Sciatic nerve (tissue), 2 donors: ENCODE results near the gene OR51V1. TPM values are rescaled to one million over a fixed set of nuclear protein-coding genes. Genes with fewer than 3 reads are reported as not detected.
A peak's percentile ranks its signal among the peaks of the same experiment; 100 is the strongest.

Experiments used
- ATAC-seq: fragments of 200-7000 bp; cut with Tn5 transposase; one replicate; pipeline ENCODE4 v1.9.1; 2020; ENCODE audit warnings: mild to moderate bottlenecking, moderate library complexity
- DNase-seq: peaks from one replicate; pipeline ENCODE4 v3.0.0-alpha.2; 2020; ENCODE audit warnings: low spot score
- intact Hi-C: fragments of 100-400 bp; cut with DNase I; formaldehyde crosslinking; loops from one replicate; pipeline ENCODE4 v1.14.2; 2022
- total RNA-seq: library from RNA; stranded (reverse); fragmentation: NEBNext Ultra II Directional; extraction: Animal tissue kit (Norgen Biotek cat#: 25700); gene quantifications from one replicate; pipeline ENCODE4 v1.2.1, GENCODE V29; 2021
- donor health status: DM: no; HTN: no; CAD: no.
- donor health status: DM: no; HTN: no; CAD: no.

Gene OR51V1
- total RNA-seq, 1 donor from 2014 or later = not detected

DNA sequence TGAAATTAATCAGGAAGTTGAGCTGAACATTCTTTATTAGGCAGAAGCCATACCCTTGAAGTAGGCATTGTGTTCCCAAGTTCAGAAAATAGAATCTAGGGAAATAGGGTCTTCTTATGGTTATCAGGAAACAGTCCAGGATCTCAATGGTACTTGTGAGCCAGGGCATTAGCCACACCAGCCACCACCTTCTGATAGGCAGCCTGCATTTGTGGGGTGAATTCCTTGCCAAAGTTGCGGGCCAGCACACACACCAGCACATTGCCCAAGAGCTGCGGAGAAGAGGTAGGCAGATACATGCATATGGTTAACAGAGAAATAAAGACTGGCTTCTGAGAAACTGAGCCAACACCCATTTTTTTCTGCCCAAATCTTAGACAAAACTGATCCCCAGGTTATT is 32.3 kb upstream of the OR51V1 start:
- ATAC-seq (no peak), DNase-seq (no peak)
- intact Hi-C loops = no loop called here

DNA sequence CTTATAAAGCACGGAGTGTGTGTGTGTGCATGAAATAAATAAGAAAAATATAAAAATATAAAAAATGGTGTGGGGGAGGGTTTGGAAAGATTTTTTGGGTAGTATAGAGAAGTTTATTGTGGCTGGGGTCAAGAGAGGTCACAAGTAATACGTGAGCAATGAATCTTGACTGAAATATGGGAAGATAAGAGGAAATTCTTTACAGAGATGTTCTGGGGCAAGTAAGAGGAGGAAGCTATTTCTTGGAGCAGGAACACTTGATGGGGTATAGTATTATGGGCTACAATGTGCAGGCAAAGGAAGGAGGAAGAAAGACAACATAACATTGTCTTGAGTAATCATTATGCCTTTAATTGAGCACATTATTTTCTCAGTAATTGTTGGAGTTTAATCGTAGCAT is 31.7 kb upstream of the OR51V1 start:
- DNase-seq (no peak), ATAC-seq (no peak)
- intact Hi-C loops = no loop called here

DNA sequence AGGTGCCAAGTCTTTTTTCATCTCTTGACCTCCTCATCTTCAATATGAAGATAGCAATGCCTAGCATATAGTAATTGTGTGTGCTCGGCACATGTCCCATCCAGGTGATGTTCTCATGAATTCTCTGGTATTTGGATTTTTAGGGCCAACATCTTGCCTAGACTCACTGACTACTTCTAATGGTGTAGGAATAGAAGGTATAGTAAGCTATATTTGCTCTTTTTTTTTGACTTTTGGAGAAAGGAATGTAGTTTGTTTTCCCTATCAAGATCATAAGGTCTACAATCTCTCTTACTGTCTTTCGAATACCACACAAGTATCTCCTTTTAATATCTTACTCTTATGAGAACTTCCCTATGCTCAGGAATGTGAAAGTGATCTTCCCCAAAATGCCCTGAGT is 30.6 kb upstream of the OR51V1 start:
- intact Hi-C loops = no loop called here
- ATAC-seq (no peak), DNase-seq (no peak)

DNA sequence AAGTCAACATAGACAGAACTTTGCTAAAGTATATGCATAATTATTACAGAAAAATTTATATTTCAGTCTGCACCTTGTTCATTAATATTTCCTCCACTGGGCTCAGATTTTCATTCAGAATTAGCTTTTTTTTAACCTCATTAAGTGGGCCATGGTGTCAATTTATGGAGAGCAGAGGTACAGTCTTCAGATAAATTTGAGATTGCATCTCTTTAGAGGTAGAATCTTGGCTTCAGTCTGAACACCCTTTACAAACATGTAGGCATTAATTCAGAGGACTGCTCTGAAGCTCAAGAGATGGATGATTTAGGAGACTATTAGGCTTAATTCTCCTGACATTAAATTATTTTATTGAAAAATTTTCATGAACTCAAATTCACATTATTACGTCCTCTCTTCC is 29.8 kb upstream of the OR51V1 start:
- no peak for DNase-seq
- intact Hi-C loops = no loop called here
- ATAC-seq = no peak

DNA sequence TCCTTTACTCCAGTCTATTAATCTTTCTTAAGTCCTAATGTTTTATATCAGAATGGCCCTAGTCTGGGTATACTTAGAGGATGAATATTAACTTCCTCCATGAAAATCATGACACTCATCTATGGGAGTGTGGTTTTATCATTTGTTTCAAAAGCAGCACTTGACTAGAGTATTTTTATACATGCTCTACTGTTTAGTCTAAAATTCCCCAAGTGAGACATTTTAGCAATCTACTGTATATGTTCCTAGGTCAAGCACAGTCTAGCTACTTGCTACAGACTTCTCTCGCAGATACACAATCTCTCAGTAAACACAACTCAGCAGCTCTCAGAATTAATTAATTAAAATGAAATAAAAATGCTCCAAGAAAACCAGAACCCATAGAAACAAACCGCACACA is 29.3 kb upstream of the OR51V1 start:
- no peak for ATAC-seq
- intact Hi-C loops = no loop called here
- no peak for DNase-seq

DNA sequence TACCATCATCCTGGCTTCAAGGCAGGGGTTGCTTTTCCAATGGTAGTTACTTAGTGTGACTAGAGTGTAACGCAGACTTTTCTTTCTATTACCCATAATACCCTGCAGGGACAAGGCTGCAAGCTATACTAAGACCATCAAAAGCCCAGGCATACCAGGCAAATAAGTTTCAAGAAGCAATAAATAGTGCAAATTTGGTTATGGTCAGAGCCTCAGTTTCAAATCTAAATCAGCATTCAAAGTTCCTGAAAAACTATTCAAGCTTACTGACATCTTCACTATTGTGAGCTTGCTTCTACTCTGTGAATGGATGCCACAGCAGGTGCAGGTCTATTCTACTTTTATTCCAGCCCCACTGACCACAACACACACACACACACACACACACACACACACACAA is 28.9 kb upstream of the OR51V1 start:
- ATAC-seq (no peak), DNase-seq (no peak)
- intact Hi-C loops = no loop called here

DNA sequence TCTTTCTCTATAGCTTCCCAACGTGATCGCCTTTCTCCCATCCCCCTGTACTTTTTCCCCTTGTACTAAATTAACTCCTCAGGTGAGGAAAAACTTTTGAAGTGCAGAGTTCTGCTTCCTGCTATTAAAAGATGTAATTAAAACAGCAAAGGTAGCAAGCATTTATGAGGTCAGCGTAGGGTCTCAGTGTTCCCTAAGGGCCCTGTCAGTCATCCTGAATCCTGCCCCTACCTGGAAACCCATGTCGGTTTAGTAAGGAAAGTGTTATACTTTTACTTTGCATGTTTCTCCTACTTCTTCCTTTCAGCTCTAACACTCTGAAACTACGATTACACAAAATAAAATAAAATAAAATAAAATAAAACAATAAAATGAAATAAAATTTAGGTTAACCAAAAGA is 27.6 kb upstream of the OR51V1 start:
- DNase-seq (no peak), ATAC-seq (no peak)
- intact Hi-C loops = no loop called here

DNA sequence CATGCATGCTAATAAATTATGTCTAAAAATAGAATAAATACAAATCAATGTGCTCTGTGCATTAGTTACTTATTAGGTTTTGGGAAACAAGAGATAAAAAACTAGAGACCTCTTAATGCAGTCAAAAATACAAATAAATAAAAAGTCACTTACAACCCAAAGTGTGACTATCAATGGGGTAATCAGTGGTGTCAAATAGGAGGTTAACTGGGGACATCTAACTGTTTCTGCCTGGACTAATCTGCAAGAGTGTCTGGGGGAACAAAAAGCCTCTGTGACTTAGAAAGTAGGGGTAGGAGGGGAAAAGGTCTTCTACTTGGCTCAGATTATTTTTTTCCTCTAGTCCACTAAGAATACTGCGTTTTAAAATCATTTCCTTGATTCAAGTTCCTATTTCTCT is 27.2 kb upstream of the OR51V1 start:
- intact Hi-C loops = no loop called here
- DNase-seq (no peak), ATAC-seq (no peak)

DNA sequence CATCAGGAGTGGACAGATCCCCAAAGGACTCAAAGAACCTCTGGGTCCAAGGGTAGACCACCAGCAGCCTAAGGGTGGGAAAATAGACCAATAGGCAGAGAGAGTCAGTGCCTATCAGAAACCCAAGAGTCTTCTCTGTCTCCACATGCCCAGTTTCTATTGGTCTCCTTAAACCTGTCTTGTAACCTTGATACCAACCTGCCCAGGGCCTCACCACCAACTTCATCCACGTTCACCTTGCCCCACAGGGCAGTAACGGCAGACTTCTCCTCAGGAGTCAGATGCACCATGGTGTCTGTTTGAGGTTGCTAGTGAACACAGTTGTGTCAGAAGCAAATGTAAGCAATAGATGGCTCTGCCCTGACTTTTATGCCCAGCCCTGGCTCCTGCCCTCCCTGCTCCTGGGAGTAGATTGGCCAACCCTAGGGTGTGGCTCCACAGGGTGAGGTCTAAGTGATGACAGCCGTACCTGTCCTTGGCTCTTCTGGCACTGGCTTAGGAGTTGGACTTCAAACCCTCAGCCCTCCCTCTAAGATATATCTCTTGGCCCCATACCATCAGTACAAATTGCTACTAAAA is 26.3 kb upstream of the OR51V1 start, which contains the start of gene HBB:
HBB (minus strand) TSS at position 340 of the 579 bp plus-strand sequence; CDS start at position 290, 50 bp downstream.
- intact Hi-C loops = no loop called here
- no peak for DNase-seq
- ATAC-seq = no peak

DNA sequence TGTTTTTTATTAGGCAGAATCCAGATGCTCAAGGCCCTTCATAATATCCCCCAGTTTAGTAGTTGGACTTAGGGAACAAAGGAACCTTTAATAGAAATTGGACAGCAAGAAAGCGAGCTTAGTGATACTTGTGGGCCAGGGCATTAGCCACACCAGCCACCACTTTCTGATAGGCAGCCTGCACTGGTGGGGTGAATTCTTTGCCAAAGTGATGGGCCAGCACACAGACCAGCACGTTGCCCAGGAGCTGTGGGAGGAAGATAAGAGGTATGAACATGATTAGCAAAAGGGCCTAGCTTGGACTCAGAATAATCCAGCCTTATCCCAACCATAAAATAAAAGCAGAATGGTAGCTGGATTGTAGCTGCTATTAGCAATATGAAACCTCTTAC is 25.0 kb upstream of the OR51V1 start:
- no peak for DNase-seq
- intact Hi-C loops = no loop called here
- peak; percentile 45 for ATAC-seq

DNA sequence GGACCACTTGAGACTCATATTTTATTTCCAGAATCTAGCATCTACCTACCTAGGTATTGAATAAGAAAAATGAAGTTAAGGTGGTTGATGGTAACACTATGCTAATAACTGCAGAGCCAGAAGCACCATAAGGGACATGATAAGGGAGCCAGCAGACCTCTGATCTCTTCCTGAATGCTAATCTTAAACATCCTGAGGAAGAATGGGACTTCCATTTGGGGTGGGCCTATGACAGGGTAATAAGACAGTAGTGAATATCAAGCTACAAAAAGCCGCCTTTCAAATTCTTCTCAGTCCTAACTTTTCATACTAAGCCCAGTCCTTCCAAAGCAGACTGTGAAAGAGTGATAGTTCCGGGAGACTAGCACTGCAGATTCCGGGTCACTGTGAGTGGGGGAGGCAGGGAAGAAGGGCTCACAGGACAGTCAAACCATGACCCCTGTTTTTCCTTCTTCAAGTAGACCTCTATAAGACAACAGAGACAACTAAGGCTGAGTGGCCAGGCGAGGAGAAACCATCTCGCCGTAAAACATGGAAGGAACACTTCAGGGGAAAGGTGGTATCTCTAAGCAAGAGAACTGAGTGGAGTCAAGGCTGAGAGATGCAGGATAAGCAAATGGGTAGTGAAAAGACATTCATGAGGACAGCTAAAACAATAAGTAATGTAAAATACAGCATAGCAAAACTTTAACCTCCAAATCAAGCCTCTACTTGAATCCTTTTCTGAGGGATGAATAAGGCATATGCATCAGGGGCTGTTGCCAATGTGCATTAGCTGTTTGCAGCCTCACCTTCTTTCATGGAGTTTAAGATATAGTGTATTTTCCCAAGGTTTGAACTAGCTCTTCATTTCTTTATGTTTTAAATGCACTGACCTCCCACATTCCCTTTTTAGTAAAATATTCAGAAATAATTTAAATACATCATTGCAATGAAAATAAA is 24.3 kb upstream of the OR51V1 start:
- ATAC-seq (no peak), DNase-seq (no peak)
- intact Hi-C loops = no loop called here

DNA sequence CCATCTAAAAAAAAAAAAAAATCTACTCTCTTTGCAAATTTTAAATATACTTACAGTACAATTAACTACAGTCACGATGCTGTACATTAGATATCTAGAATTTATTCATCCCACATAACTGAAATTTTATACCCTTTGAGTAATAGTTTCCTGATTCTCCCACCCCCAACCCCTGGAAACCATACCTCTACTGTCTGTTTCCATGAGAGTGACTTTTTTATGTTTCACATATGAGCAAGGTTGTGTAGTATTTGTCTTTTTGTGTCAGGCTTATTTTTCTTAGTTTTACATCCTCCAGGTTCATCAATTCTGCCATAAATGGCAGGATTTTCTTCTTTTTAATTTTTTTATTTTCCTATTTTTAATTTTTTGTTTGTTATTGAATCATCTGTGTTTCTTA is 23.2 kb upstream of the OR51V1 start:
- intact Hi-C loops = no loop called here
- ATAC-seq (no peak), DNase-seq (no peak)

DNA sequence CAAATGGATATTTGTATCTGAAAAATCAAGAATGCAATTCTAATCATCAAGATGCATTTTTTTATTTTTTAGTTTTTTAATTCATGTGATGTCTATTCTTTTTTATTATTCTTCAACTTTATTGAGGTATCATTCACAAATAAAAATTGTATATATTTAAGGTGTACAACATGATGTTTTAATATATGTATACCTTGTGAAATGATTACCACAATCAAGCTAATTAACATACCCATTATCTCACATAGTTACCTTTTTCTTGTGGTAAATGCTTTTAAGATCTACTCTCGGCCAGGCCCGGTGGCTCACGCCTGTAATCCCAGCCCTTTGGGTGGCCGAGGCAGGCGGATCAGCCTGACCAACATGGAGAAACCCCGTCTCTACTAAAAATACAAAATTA is 22.7 kb upstream of the OR51V1 start:
- no peak for ATAC-seq
- intact Hi-C loops = no loop called here
- DNase-seq = no peak

DNA sequence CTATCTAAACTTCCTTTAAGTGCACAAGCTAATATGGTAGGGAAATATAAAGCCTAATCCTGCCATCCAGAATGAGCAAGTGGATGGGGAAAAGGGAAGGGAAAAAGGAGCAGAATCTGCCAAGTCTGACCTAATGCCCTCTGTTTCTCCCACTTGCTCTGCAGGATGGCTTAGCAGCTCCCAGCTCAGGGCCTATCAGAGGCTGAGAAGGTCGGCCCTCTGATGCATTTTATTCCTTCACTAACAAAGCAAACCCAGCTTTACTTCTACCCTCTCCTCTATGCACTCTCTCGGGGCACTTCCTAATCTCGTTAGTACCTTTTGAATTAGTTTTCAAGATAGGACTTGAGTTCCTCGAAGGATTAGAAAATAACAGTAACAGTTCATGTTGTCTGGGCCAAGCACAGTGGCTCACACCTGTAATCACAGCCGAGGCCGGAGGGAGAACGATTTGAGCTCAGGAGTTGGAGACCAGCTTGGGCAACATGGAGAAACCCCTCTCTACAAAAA is 9.9 kb upstream of the OR51V1 start:
- no peak for ATAC-seq
- no peak for DNase-seq
- intact Hi-C loops = no loop called here

DNA sequence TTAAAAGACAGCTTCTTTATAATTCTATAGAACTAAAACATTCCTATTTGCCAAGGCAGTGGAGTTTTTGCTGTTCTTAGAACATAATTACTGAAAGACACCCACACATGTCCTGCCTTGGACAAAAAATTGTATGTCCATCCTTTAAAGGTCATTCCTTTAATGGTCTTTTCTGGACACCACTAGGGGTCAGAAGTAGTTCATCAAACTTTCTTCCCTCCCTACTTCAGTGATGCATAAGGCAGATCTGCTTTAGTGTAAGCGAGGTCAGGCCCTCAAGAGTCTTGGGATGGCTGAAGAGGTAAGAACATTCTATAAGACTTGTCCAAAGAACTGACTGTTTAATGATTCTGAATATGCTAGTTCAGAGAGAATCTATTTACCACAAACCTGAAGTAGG is 4.3 kb upstream of the OR51V1 start:
- intact Hi-C loops = no loop called here
- ATAC-seq = no peak
- no peak for DNase-seq

DNA sequence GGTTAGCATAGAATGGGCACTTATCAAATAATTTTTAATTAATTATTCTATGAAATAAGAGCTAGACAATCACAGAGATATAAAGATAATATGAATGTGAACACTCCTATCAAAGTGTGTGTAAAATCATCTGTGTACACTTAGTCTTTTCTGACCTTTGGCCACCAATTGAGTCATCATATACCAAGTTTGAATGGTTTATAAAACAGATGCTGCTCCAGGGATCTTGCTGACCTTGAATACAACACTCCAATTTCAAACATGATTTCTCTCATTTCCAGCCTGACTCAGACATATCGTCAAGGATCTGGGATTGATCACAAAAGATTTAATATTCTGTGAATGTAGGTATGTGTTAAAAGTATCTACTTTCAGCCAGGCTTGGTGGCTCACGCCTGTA is 2.9 kb upstream of the OR51V1 start:
- intact Hi-C loops = no loop called here
- ATAC-seq (no peak), DNase-seq (no peak)

DNA sequence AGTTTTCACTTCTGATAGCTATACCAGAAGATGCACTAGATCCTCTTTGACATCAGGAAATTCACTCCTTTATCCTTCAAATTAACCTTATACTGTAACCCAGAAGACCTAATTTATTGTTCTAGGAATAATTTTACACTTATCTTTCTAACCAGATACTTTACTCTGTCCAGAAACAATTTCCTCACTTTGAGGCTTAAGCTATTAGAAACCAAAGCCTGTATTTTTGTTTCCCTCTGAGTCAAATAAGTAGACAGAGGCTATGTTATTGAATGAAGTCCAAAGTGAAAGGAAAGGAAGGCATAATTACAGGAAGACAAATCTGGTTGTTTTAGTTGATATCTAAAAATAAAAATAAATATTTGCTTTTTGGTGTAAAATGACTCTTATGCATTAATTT is 2.2 kb downstream of the OR51V1 start:
- intact Hi-C loops = no loop called here
- DNase-seq (no peak), ATAC-seq (no peak)

DNA sequence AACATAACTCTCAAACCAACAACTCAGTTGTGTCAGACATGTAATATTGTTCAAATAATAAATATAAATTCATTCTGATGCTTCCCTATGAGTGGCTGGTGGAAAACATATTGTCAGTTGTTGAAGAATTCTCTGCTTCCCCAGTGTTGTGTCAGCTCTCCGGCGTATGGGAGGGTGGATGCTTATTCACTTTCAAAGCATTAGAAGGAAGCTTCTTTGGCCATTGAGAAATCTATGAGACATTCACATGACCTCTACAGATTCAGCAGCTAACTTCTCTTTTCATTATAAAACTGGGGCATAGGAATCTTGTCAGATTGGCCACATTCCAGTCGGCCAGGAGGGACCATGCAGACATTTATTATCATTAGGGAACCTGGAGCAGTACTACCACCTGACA is 2.9 kb downstream of the OR51V1 start:
- ATAC-seq (no peak), DNase-seq (no peak)
- intact Hi-C loops = no loop called here

DNA sequence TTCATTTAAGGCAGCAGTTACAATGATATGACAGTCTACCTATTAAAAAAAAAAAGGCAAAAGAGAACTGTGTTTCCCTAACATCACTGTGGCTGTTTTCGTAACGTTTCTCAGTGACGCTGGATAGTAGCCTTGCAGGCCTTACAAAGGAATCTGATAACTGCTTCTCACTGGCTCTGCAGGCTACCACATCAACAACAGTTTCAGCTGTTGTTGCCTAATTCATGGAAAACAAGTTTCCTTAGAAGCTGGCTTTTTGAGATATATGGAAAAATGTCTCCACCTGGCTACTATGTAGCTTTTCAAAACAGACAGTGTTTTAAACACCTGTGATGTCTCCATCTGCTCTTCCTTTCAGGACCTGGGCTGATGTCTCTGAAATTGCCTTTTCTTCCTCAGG is 3.8 kb downstream of the OR51V1 start:
- no peak for ATAC-seq
- DNase-seq = no peak
- intact Hi-C loops = no loop called here

DNA sequence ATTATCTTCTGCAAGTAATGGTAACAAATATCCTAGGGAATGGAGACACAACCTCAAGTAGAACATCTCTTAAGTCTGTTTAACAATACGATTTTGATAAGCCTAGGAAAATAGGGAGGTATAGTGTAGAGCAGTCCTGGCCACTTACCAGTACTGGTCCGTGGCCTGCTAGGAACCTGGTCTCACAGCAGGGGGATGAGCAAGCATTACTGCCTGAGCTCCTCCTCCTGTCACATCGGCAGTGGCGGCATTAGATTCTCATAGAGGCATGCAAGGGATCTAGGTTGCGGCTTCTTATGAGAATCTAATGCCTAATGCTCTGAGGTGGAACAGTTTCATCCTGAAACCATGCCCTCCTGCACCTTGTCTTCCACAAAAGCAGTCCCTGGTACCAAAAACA is 4.4 kb downstream of the OR51V1 start:
- intact Hi-C loops = no loop called here
- DNase-seq (no peak), ATAC-seq (no peak)

DNA sequence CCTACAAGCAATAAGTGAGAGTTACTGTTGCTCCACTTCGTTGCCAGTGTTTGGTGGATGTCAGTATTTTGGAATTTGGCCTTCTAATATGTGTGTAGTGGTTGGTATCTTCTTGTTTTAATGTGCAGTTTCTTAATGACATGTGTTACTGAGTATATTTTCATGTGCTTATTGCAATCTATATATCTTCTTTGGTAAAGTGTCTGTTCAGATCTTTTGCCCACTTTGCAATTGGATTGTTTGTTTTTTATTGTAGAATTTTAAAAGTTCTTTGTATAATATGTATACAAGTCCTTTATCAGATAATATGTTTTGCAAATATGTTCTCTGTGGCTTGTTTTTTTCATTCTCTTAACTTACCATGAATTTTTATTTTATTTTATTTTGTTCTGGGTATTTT is 7.7 kb downstream of the OR51V1 start:
- DNase-seq (no peak), ATAC-seq (no peak)
- intact Hi-C loops = no loop called here
